GM21529 (cell line): ENCODE measurements around the gene ART3.

ENCODE experiments used
- ATAC-seq: cut with Tn5 transposase; IDR thresholded peaks from one replicate; pipeline ENCODE4 v1.9.1; 2021; ENCODE audit not compliant: unreplicated experiment

ART3 gene

GRCh38 chr4:76144546-76144945 is 70.0 kb downstream of the ART3 start:
- ATAC-seq = no peak

GRCh38 chr4:76147454-76148141 is 73.1 kb downstream of the ART3 start:
- peak; percentile 49 for ATAC-seq

DNA sequence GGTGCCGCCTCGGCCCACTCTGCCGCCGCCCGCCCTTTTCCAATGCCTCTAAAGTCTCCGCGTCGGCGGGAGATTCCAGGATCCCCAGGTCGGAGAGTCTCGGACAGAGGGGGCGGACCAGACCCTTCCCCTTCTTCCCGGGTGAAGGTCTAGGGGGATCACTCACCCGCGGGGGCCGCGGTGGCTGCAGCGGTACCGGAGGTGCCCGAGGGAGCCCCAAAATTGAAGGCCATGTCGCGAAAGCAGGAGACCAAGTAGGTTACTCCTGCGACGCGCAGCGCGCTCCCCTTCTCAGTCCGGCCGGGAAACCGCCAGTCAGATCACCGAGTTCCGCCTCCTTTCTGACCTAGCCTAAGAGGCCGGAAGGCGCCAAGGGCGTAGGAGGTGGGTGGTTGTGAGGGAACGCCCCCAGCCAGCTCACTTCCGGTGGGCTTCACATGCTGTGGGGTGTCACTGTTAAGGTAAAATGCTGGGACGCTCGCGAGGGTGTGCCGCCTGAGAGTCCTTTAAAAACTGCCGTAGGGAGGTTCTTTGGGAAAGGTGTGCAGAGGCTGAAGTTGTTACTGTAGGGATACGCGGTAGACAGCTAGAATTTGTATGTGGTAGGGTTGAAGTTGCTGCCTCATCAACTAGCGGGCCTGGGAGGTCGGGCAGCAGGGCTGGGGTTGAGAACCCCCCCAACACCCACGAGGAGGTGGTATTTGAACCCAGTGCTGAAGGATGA is 73.8 kb downstream of the ART3 start, which contains the start of gene NUP54:
Gene NUP54, minus strand, starts transcription at position 256 of the 724 bp plus-strand sequence. Its CDS starts 23 bp downstream, at position 233.
- peak; percentile 98 for ATAC-seq

- no peak for ATAC-seq
Observed at GRCh38 chr4:76153356-76153755, 78.8 kb downstream of the ART3 start.

- no peak for ATAC-seq
Observed at GRCh38 chr4:76155979-76156378, 81.5 kb downstream of the ART3 start.

DNA sequence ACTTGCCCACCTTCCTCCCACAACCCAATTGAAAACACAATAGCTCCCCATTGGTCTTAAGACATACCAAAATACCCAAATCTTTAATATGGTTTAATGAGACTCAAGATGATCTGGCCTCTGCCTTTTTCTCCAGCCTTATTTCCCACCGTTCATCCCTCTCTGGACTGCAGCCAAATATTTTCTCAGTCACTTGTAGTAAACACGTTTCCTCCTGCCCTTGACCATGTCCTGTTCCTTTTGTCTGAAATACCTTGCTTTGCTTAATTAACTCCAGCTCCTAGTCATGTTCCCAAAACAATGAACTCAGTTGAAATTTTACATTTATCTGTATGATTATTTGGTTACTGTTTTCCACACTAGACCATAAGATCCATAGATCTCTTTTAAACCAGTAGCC is 82.1 kb downstream of the ART3 start:
- no peak for ATAC-seq

DNA sequence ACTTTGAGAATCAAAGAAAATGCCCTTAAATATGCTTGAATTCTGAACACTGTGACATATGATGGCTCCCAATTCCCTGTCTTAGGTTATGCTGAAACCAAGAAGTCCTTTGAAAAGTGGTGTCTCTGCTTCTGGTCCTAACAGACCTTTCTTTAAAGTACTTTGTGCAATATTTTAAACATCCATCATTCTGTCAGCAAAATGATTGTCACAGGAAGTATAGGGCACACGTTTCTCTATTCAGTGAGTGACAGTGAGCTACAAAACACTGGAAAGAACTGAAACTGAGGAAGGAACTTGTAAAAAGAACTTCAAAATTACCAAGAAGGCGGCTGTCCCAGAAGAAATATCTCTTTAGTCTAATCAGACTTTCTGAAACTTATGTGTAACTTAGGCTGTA is 85.8 kb downstream of the ART3 start:
- ATAC-seq = no peak
